Progenitor cell of endocrine pancreas (in vitro differentiated cells): ENCODE data around the gene FOXD2. TPM values are rescaled to one million over a fixed set of nuclear protein-coding genes. Genes with fewer than 3 reads are reported as not detected.

Experiments
- DNase-seq: peaks from one replicate; pipeline ENCODE4 v3.0.0; 2021; ENCODE audit warnings: low spot score; ENCODE audit not compliant: unreplicated experiment
- H3K27ac Mint-ChIP-seq: 2 replicates; pipeline ENCODE4 v1.8.0; 2021; ENCODE audit warnings: mild to moderate bottlenecking, moderate library complexity, mixed read lengths
- H3K27me3 Mint-ChIP-seq: 2 replicates; pipeline ENCODE4 v1.8.0; 2021; ENCODE audit warnings: mixed read lengths
- H3K36me3 Mint-ChIP-seq: 2 replicates; pipeline ENCODE4 v1.8.0; 2022; ENCODE audit warnings: mixed read lengths; ENCODE audit not compliant: insufficient read depth
- H3K4me1 Mint-ChIP-seq: 2 replicates; pipeline ENCODE4 v1.8.0; 2021; ENCODE audit warnings: low read depth, mixed read lengths
- H3K4me3 Mint-ChIP-seq: 2 replicates; pipeline ENCODE4 v1.8.0; 2021; ENCODE audit warnings: low read depth, mild to moderate bottlenecking, moderate library complexity, mixed read lengths
- H3K9me3 Mint-ChIP-seq: 2 replicates; pipeline ENCODE4 v1.8.0; 2021; ENCODE audit warnings: low read depth, mixed read lengths
- CTCF ChIP-seq: fragments of 200-600 bp; sonication (generic); IDR thresholded peaks from one replicate; pipeline ENCODE4 v1.5.0; 2021; ENCODE audit warnings: antibody characterized with exemption, mild to moderate bottlenecking; ENCODE audit not compliant: unreplicated experiment
- total RNA-seq: library from RNA; stranded (reverse); gene quantifications from 2 replicates; pipeline ENCODE4 v1.2.1, GENCODE V29; 2021

Gene FOXD2
- total RNA-seq, 1 donor from 2014 or later = 0.05 TPM

- no peaks in the 10 kb centered on the region for H3K9me3 Mint-ChIP-seq
- no peak for DNase-seq
- H3K4me3 Mint-ChIP-seq = no peak overlapping the region
- H3K27ac Mint-ChIP-seq = no peak overlapping the region
- TF ChIP-seq CTCF = no peak
- no peaks in the 10 kb centered on the region for H3K36me3 Mint-ChIP-seq
- H3K4me1 Mint-ChIP-seq = peaks cover 4% of the 10 kb centered on the region
- H3K27me3 Mint-ChIP-seq = peaks cover 58% of the 10 kb centered on the region
Measured at GRCh38 chr1:47402591-47402990, 35.3 kb upstream of the FOXD2 start.

GRCh38 chr1:47403321-47403910 is 34.4 kb upstream of the FOXD2 start:
- Mint-ChIP-seq H3K4me1 (peaks cover 4% of the 10 kb centered on the region), H3K36me3 (no peaks in the 10 kb centered on the region), H3K27me3 (peaks cover 63% of the 10 kb centered on the region), H3K4me3 (no peak overlapping the region), H3K27ac (no peak overlapping the region), H3K9me3 (no peaks in the 10 kb centered on the region)
- TF ChIP-seq CTCF = no peak
- DNase-seq = no peak

GRCh38 chr1:47405697-47406096 is 32.1 kb upstream of the FOXD2 start:
- H3K36me3 Mint-ChIP-seq = no peaks in the 10 kb centered on the region
- no peak for DNase-seq
- TF ChIP-seq CTCF = no peak
- H3K27me3 Mint-ChIP-seq = peaks cover 73% of the 10 kb centered on the region
- no peak overlapping the region for H3K27ac Mint-ChIP-seq
- H3K9me3 Mint-ChIP-seq = no peaks in the 10 kb centered on the region
- peaks cover 4% of the 10 kb centered on the region for H3K4me1 Mint-ChIP-seq
- no peak overlapping the region for H3K4me3 Mint-ChIP-seq

GRCh38 chr1:47406966-47407365 is 30.9 kb upstream of the FOXD2 start:
- Mint-ChIP-seq H3K27me3 (peaks cover 71% of the 10 kb centered on the region), H3K9me3 (no peaks in the 10 kb centered on the region), H3K4me3 (no peak overlapping the region), H3K27ac (no peak overlapping the region), H3K4me1 (peaks cover 4% of the 10 kb centered on the region), H3K36me3 (no peaks in the 10 kb centered on the region)
- DNase-seq = no peak
- no peak for TF ChIP-seq CTCF

- Mint-ChIP-seq H3K27ac (no peak overlapping the region), H3K4me1 (peaks cover under 1% of the 10 kb centered on the region), H3K9me3 (no peaks in the 10 kb centered on the region), H3K4me3 (no peak overlapping the region), H3K36me3 (no peaks in the 10 kb centered on the region), H3K27me3 (peaks cover 66% of the 10 kb centered on the region)
- no peak for DNase-seq
- TF ChIP-seq CTCF = no peak
Measured at GRCh38 chr1:47407481-47407880, 30.4 kb upstream of the FOXD2 start.
